H1 (cell line): Measurements from ENCODE around the gene IKZF5. TPM values are rescaled to one million over a fixed set of nuclear protein-coding genes. Genes with fewer than 3 reads are reported as not detected.

Source experiments
- CTCF ChIA-PET: fragments of 300-600 bp; sonication (Branson Sonifier 250); formaldehyde crosslinking; loops from one replicate; lab custom pipeline; 2021; ENCODE audit not compliant: partially characterized antibody; lab: Charles Lee
- POLR2A ChIA-PET: fragments of 300-600 bp; sonication (Branson Sonifier 250); formaldehyde crosslinking; loops from one replicate; lab custom pipeline; 2021; ENCODE audit warnings: inconsistent platforms; ENCODE audit not compliant: partially characterized antibody; lab: Charles Lee
- DNase-seq, 2 experiments: peaks; one replicate each; pipeline versions ENCODE4 v3.0.0 to v3.0.0-alpha.2; 2010 to 2022; ENCODE audit warnings: low spot score in 2 of 2, low read depth in 1 of 2, mixed read lengths in 1 of 2
- FAIRE-seq: peaks from 2 replicates; lab custom pipeline; 2011; peaks lifted over from hg19 to GRCh38; lab: Jason Lieb, UNC
- H2AFZ ChIP-seq: 2 replicates; pipeline ENCODE4 v1.8.1; 2012; ENCODE audit warnings: low read length, inconsistent platforms
- H2AK5ac ChIP-seq: 2 replicates; pipeline ENCODE4 v1.6.1; 2013; ENCODE audit warnings: low read depth, low read length
- H2BK120ac ChIP-seq: replicated peaks from 2 replicates; pipeline ENCODE3; 2013; ENCODE audit warnings: low read depth, low read length, inconsistent platforms
- H2BK12ac ChIP-seq: 2 replicates; pipeline ENCODE4 v1.6.1; 2013; ENCODE audit warnings: low read depth, low read length
- H2BK15ac ChIP-seq: 2 replicates; pipeline ENCODE4 v1.6.1; 2013; ENCODE audit warnings: low read length
- H2BK20ac ChIP-seq: 2 replicates; pipeline ENCODE4 v1.6.1; 2013; ENCODE audit warnings: low read length
- H2BK5ac ChIP-seq: 2 replicates; pipeline ENCODE4 v1.6.1; 2013; ENCODE audit warnings: low read depth, low read length
- H3K14ac ChIP-seq: 2 replicates; pipeline ENCODE4 v1.6.1; 2013; ENCODE audit warnings: inconsistent platforms; ENCODE audit not compliant: insufficient read length
- H3K18ac ChIP-seq: 2 replicates; pipeline ENCODE4 v1.6.1; 2013; ENCODE audit warnings: low read length; ENCODE audit errors: extremely low read depth
- H3K23ac ChIP-seq: 2 replicates; pipeline ENCODE4 v1.6.1; 2013; ENCODE audit warnings: inconsistent platforms; ENCODE audit not compliant: insufficient read length
- H3K23me2 ChIP-seq: 2 replicates; pipeline ENCODE4 v1.6.1; 2013; ENCODE audit warnings: low read depth, low read length
- H3K27ac ChIP-seq: 2 replicates; pipeline ENCODE4 v1.6.1; 2011; ENCODE audit warnings: low read depth, low read length, inconsistent platforms
- H3K27me3 ChIP-seq, 4 experiments: replicated peaks in 1 of 4; 1 replicate in 1 of 4; 2 replicates in 3 of 4; pipeline versions ENCODE4 v1.6.1 to v1.8.1; 2011 to 2013; ENCODE audit warnings: low read length in 3 of 4, mild to moderate bottlenecking in 3 of 4, inconsistent platforms in 2 of 4, mixed read lengths in 2 of 4, moderate library complexity in 1 of 4; ENCODE audit not compliant: control insufficient read depth in 3 of 4, insufficient read depth in 3 of 4; ENCODE audit errors: extremely low read depth in 1 of 4
- H3K36me3 ChIP-seq, 4 experiments: 2 replicates each; pipeline versions ENCODE4 v1.6.1 to v1.8.1; 2011 to 2013; ENCODE audit warnings: mild to moderate bottlenecking in 4 of 4, low read length in 3 of 4, moderate library complexity in 2 of 4, control low read depth in 1 of 4, inconsistent platforms in 1 of 4; ENCODE audit not compliant: insufficient read depth in 4 of 4, control insufficient read depth in 2 of 4
- H3K4ac ChIP-seq: replicated peaks from 2 replicates; pipeline ENCODE3; 2013; ENCODE audit warnings: low read length, low read depth, mixed read lengths, inconsistent platforms; ENCODE audit not compliant: insufficient read length
- H3K4me1 ChIP-seq, 4 experiments: replicated peaks in 1 of 4; 1 replicate in 1 of 4; 2 replicates in 3 of 4; pipeline versions ENCODE4 v1.6.1 to v1.8.1; 2011 to 2013; ENCODE audit warnings: low read length in 3 of 4, inconsistent platforms in 2 of 4, mixed read lengths in 1 of 4; ENCODE audit not compliant: insufficient read depth in 4 of 4, control insufficient read depth in 3 of 4
- H3K4me2 ChIP-seq, 2 experiments: 2 replicates each; pipeline versions ENCODE4 v1.6.1 to v1.8.1; 2011 to 2013; ENCODE audit warnings: low read depth in 2 of 2, low read length in 2 of 2, control low read depth in 1 of 2, inconsistent platforms in 1 of 2, mild to moderate bottlenecking in 1 of 2; ENCODE audit not compliant: insufficient read depth in 1 of 2
- H3K4me3 ChIP-seq, 4 experiments: fragments of 200-600, 300-600 bp in 1 of 4; sonication (generic), shearing (Covaris generic), sonication (Bioruptor Twin) in 1 of 4; 2 replicates each; pipeline versions ENCODE4 v1.5.1 to v1.8.1; 2011 to 2016; ENCODE audit warnings: low read length in 4 of 4, low read depth in 3 of 4, control low read depth in 2 of 4, inconsistent platforms in 2 of 4, mild to moderate bottlenecking in 2 of 4, mixed read lengths in 1 of 4, moderate library complexity in 1 of 4; ENCODE audit not compliant: insufficient read depth in 2 of 4; ENCODE audit errors: extremely low read depth in 1 of 4
- H3K56ac ChIP-seq: replicated peaks from 2 replicates; pipeline ENCODE3; 2013; ENCODE audit warnings: low read depth, mild to moderate bottlenecking, mixed read lengths, low read length, inconsistent platforms; ENCODE audit not compliant: insufficient read length
- H3K79me1 ChIP-seq: 2 replicates; pipeline ENCODE4 v1.6.1; 2013; ENCODE audit warnings: low read depth, low read length, control low read depth
- H3K79me2 ChIP-seq, 2 experiments: 2 replicates each; pipeline versions ENCODE4 v1.6.1 to v1.8.1; 2012 to 2013; ENCODE audit warnings: low read length in 2 of 2, mild to moderate bottlenecking in 2 of 2, inconsistent platforms in 1 of 2; ENCODE audit not compliant: insufficient read depth in 2 of 2, control insufficient read depth in 1 of 2
- H3K9ac ChIP-seq, 4 experiments: replicated peaks in 1 of 4; 1 replicate in 1 of 4; 2 replicates in 3 of 4; pipeline versions ENCODE4 v1.6.1 to v1.8.1; 2011 to 2013; ENCODE audit warnings: low read depth in 3 of 4, low read length in 3 of 4, control low read depth in 2 of 4, mild to moderate bottlenecking in 2 of 4, moderate library complexity in 2 of 4, inconsistent platforms in 1 of 4; ENCODE audit errors: extremely low read depth in 1 of 4
- H3K9me3 ChIP-seq, 2 experiments: 2 replicates each; pipeline versions ENCODE4 v1.6.1 to v1.8.1; 2012 to 2013; ENCODE audit warnings: mild to moderate bottlenecking in 2 of 2, moderate library complexity in 2 of 2, control low read depth in 1 of 2, inconsistent platforms in 1 of 2, low read depth in 1 of 2, low read length in 1 of 2, mixed read lengths in 1 of 2; ENCODE audit not compliant: insufficient read depth in 2 of 2
- H4K20me1 ChIP-seq, 2 experiments: replicated peaks in 1 of 2; 2 replicates each; pipeline versions ENCODE3 to v1.8.1; 2011 to 2013; ENCODE audit warnings: inconsistent platforms in 2 of 2, low read length in 2 of 2, mild to moderate bottlenecking in 1 of 2; ENCODE audit not compliant: insufficient read depth in 2 of 2, control insufficient read depth in 1 of 2
- H4K5ac ChIP-seq: 2 replicates; pipeline ENCODE4 v1.6.1; 2013; ENCODE audit warnings: low read length, low read depth, mixed read lengths, inconsistent platforms; ENCODE audit not compliant: insufficient read length
- H4K8ac ChIP-seq: 2 replicates; pipeline ENCODE4 v1.8.0; 2013; ENCODE audit warnings: mild to moderate bottlenecking, moderate library complexity, low read length, inconsistent platforms; ENCODE audit not compliant: insufficient read depth; ENCODE audit errors: extremely low read depth
- H4K91ac ChIP-seq: replicated peaks from 2 replicates; pipeline ENCODE3; 2013; ENCODE audit warnings: low read length, mixed read lengths, inconsistent platforms; ENCODE audit not compliant: insufficient read length
- CBX5 ChIP-seq: fragments of 300-800, 300-1000 bp; sonication (generic); IDR thresholded peaks from 2 replicates; pipeline ENCODE4 v1.7.1; 2016; ENCODE audit warnings: antibody characterized with exemption, low read length, low read depth
- GTF2F1 ChIP-seq: IDR thresholded peaks from 2 replicates; pipeline ENCODE4 v1.6.1; 2012; ENCODE audit warnings: low read depth, low read length, improper control_type of control experiment, borderline replicate concordance
- PHF8 ChIP-seq: fragments of 200-600 bp; sonication (generic); conservative IDR thresholded peaks from 2 replicates; pipeline ENCODE4 v1.7.1; 2012; ENCODE audit warnings: low read depth, mild to moderate bottlenecking, inconsistent platforms, low read length, moderate library complexity
- SP1 ChIP-seq: IDR thresholded peaks from 2 replicates; pipeline ENCODE4 v1.6.1; 2011; ENCODE audit warnings: low read depth, low read length
- TCF12 ChIP-seq: IDR thresholded peaks from 2 replicates; pipeline ENCODE4 v1.6.1; 2011; ENCODE audit warnings: low read depth, mild to moderate bottlenecking, low read length
- YY1 ChIP-seq: IDR thresholded peaks from 2 replicates; pipeline ENCODE4 v1.6.1; 2011; ENCODE audit warnings: low read depth, mild to moderate bottlenecking, low read length
- WGBS, 2 experiments: shearing (Covaris generic) in 1 of 2; methylation state at CpG; one replicate each; pipeline versions ENCODE4 v1.1.6 to v1.1.7; 2013 to 2015; ENCODE audit warnings: low lambda C conversion rate in 2 of 2, mixed read lengths in 2 of 2, inconsistent platforms in 1 of 2, low coverage in 1 of 2, missing lambda C conversion rate in 1 of 2; ENCODE audit not compliant: insufficient replicate concordance in 2 of 2, insufficient coverage in 1 of 2, insufficient read length in 1 of 2; ENCODE audit errors: extremely low coverage in 1 of 2, missing lambda C conversion rate in 1 of 2; 5-methylcytosine and 5-hydroxymethylcytosine counted together
- polyA plus RNA-seq, 7 experiments: library from polyadenylated mRNA; depleted of rRNA in 3 of 7; stranded (reverse) in 5 of 7; unstranded in 2 of 7; fragments of >200 nt in 5 of 7; fragments of 200-250 nt in 2 of 7; gene quantifications; 1 replicate in 5 of 7; 2 replicates in 1 of 7; 4 replicates in 1 of 7; pipeline versions ENCODE4 v1.2.1 to v1.2.3, GENCODE V29; 2011 to 2013; ENCODE audit warnings: missing spikeins in 2 of 7, mixed read lengths in 2 of 7
- total RNA-seq: library from RNA; stranded (reverse); fragmentation: NEBNext Ultra II Directional; extraction: Animal tissue kit (Norgen Biotek cat#: 25700); gene quantifications from 2 replicates; pipeline ENCODE4 v1.2.1, GENCODE V29; 2021

Gene IKZF5
- total and polyA plus RNA-seq, 2 of the 8 experiments (the other 6 are each of a cell fraction or from before 2014, with no cell fraction given): 5.2 to 15.3 TPM

DNA sequence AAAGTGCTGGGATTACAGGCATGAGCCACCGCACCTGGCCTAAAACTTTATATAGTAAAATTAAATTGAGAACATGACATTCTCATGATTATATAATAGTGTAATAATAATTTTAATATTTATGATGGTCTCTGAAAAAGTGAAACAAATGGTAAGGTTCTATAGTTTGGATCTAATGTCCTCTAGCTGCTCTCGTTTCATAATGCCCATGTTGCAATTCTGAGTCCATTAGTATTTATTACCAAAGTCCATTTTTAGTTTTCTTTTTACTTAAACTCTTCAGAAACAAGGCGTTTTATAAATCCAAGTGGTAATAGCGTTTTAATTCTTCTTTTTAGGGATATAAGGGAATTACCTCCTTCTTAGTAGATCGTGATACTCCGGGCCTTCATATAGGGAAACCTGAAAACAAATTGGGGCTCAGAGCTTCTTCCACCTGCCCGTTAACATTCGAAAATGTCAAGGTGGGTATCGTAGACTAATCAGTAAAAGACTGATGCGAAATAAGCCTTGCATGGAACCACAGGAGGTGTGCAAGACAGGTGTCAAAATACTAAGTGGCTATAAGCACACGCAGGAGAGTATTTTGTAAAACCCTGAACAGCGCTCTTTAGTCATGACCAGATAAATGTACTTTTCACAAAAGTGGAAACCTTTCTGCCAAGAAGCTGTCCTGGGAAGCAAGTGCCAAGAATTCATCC lies 34.3 kb upstream of the IKZF5 start:
- no peaks in the 10 kb centered on the region for H3K79me2 ChIP-seq
- H3K9ac ChIP-seq: no peak overlapping the region
- no peak overlapping the region for H2BK20ac ChIP-seq
- peaks cover 0 to 9% (median 4%) of the 10 kb centered on the region in 4 experiments; a peak in 5 of 8 replicates for H3K36me3 ChIP-seq
- H3K14ac ChIP-seq: no peak overlapping the region
- H2BK5ac ChIP-seq: no peak overlapping the region
- FAIRE-seq (no peak), DNase-seq (no peak)
- TF ChIP-seq YY1 (no peak), SP1 (no peak), CBX5 (no peak), PHF8 (no peak), GTF2F1 (no peak), TCF12 (no peak)
- no peak overlapping the region for H3K23ac ChIP-seq
- CTCF ChIA-PET: interaction anchor here (0.6 to 3.7 kb wide), 64 partner anchors 9 to 537 kb away, joined by 3 to 21 read pairs (median 4); partner anchors contain the start of gene BUB3
- no peak overlapping the region for H4K5ac ChIP-seq
- H3K56ac ChIP-seq: no peak overlapping the region
- POLR2A ChIA-PET: no interaction called here
- no peak overlapping the region for H3K18ac ChIP-seq
- no peak overlapping the region for H3K4me3 ChIP-seq
- H2AFZ ChIP-seq: no peak overlapping the region
- H3K4me1 ChIP-seq: peaks cover 0 to 8% (median 1%) of the 10 kb centered on the region in 4 experiments; a peak in 2 of 7 replicates
- no peak overlapping the region for H4K91ac ChIP-seq
- no peak overlapping the region for H2BK15ac ChIP-seq
- no peaks in the 10 kb centered on the region for H3K27me3 ChIP-seq
- H2AK5ac ChIP-seq: no peak overlapping the region
- no peaks in the 10 kb centered on the region for H3K9me3 ChIP-seq
- no peak overlapping the region for H4K8ac ChIP-seq
- no peak overlapping the region for H3K4me2 ChIP-seq
- WGBS, 2 experiments: 83% methylated on average over 12 of the region's 12 CpGs; no CpG with 5 or more reads in 1 of the 2 experiments
- H3K23me2 ChIP-seq: 0 out of 2 replicates have a peak, but pooled peaks cover 2% of the 10 kb centered on the region
- H3K79me1 ChIP-seq: no peaks in the 10 kb centered on the region
- no peak overlapping the region for H2BK120ac ChIP-seq
- no peak overlapping the region for H2BK12ac ChIP-seq
- H4K20me1 ChIP-seq: no peaks in the 10 kb centered on the region
- H3K27ac ChIP-seq: no peak overlapping the region
- H3K4ac ChIP-seq: no peak overlapping the region
